ENCODE measurements around the gene TBX3.

Gene TBX3

DNA sequence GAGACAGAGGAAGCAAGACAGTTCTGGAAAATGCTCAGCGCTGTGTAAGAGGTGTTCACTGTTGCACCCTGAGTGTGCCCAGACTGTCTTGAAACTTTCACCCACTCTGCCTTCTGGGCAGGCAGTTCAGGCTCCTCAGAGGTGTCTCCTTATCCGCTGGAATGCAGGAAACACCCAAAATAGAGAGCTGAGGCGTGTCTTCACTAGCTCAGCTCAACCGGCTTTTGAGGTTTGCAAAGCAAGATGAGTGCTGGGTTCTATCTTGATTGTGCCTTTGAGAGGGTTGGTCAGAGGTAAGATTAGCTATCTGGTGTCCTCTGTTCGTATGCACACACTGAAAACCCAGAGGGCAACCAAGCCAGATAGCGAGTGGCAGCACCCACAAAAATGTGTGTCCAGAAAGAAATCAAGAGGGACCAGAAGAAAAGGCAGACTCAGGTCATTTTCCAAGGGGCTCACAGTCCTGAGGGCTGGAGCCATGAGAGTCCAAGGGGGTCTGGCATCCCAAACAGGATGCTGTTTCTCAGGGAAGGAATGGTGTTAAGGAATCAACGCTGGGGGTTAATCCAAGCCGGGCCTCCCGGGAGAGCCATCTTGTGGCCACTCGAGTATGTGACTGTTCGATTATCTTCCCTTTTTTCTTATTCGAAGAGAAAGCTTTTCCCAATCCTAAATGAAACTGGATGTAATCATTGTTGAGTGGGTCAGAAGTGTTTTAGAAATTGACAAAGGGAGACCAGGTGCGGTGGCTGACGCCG, 47.1 kb downstream of the TBX3 start:
- Histone ChIP-seq H3K9me3 (ENCODE audit: control insufficient read depth in 2 of 2, low read length in 2 of 2) (no peaks in the 10 kb centered on the region), H3K36me3 (ENCODE audit: control insufficient read depth in 2 of 2, insufficient read depth in 2 of 2, low read length in 2 of 2) (no peaks in the 10 kb centered on the region), H3K27me3 (ENCODE audit: control insufficient read depth in 2 of 2, insufficient read depth in 2 of 2, low read length in 2 of 2) (no peaks in the 10 kb centered on the region), H3K9ac (ENCODE audit: low read depth in 1 of 2, low read length in 2 of 2) (no peak overlapping the region), H3K4me1 (ENCODE audit: control insufficient read depth in 2 of 2, insufficient read depth in 2 of 2, low read length in 2 of 2) (no peaks in the 10 kb centered on the region), H3K27ac (ENCODE audit: low read depth in 2 of 2, low read length in 2 of 2) (no peak overlapping the region), H3K4me3 (ENCODE audit: low read length in 2 of 2) (no peak overlapping the region)

DNA sequence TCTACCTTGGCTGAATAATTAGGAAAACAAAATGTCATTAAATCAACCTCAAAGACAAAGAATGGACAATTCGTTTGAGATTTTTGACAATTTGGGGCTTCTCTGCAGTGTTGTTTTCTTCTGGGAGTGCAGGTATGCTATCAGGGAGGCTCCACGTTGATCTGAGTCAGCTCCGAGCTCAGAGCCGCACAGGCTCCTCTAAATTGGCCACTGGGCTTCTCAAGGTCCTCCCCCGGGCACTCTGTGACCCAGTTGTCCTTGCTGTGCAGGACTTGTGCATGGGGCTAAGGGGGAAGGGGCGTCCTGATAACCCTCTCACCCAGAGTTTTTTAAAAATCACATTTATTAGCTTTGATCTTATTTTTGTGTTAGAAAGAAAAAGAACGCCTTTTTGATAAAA, 52.7 kb downstream of the TBX3 start:
- Histone ChIP-seq H3K27me3 (ENCODE audit: control insufficient read depth in 2 of 2, insufficient read depth in 2 of 2, low read length in 2 of 2) (no peaks in the 10 kb centered on the region), H3K4me1 (ENCODE audit: control insufficient read depth in 2 of 2, insufficient read depth in 2 of 2, low read length in 2 of 2) (no peaks in the 10 kb centered on the region), H3K4me3 (ENCODE audit: low read length in 2 of 2) (no peak overlapping the region), H3K36me3 (ENCODE audit: control insufficient read depth in 2 of 2, insufficient read depth in 2 of 2, low read length in 2 of 2) (no peaks in the 10 kb centered on the region), H3K27ac (ENCODE audit: low read depth in 2 of 2, low read length in 2 of 2) (no peak overlapping the region), H3K9ac (ENCODE audit: low read depth in 1 of 2, low read length in 2 of 2) (no peak overlapping the region), H3K9me3 (ENCODE audit: control insufficient read depth in 2 of 2, low read length in 2 of 2) (no peaks in the 10 kb centered on the region)

DNA sequence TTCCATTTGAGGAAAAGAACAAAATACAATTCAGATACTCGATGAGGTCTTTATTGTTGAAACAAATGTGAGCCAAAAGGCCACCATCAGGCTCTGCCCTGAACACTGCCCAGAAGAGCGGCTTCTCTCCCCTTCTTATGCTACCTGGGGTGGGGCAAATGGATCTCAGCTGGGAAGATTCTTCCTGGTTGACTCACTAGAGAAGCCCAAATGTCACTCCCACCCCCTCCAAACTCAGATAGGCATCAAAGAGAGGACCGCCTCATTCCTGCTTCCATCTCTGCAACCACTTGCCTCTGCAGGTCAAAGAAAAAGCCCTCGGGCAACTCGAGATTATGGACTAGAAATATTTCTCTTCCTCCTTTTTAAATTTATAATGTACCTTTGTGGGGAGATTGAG, 55.8 kb downstream of the TBX3 start:
- no peak overlapping the region for H3K27ac ChIP-seq (ENCODE audit: low read depth in 2 of 2, low read length in 2 of 2)
- H3K27me3 ChIP-seq (ENCODE audit: control insufficient read depth in 2 of 2, insufficient read depth in 2 of 2, low read length in 2 of 2) = no peaks in the 10 kb centered on the region
- no peak overlapping the region for H3K4me3 ChIP-seq (ENCODE audit: low read length in 2 of 2)
- H3K4me1 ChIP-seq (ENCODE audit: control insufficient read depth in 2 of 2, insufficient read depth in 2 of 2, low read length in 2 of 2) = no peaks in the 10 kb centered on the region
- no peaks in the 10 kb centered on the region for H3K36me3 ChIP-seq (ENCODE audit: control insufficient read depth in 2 of 2, insufficient read depth in 2 of 2, low read length in 2 of 2)
- no peaks in the 10 kb centered on the region for H3K9me3 ChIP-seq (ENCODE audit: control insufficient read depth in 2 of 2, low read length in 2 of 2)
- no peak overlapping the region for H3K9ac ChIP-seq (ENCODE audit: low read depth in 1 of 2, low read length in 2 of 2)

DNA sequence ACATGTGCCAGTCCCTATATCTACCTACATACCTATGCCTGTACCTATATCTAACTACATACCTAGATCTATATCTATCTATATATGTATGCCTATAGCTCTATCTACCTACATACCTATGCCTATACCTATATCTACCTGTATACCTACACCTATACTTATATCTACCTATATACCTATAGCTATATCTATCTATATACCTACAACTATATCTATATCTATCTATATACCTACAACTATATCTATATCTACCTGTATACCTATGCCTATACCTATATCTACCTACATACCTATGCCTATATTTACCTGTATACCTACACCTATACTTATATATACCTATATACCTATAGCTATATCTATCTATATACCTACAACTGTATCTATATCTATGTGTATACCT, 56.6 kb downstream of the TBX3 start:
- Histone ChIP-seq H3K4me1 (ENCODE audit: control insufficient read depth in 2 of 2, insufficient read depth in 2 of 2, low read length in 2 of 2) (no peaks in the 10 kb centered on the region), H3K9me3 (ENCODE audit: control insufficient read depth in 2 of 2, low read length in 2 of 2) (no peaks in the 10 kb centered on the region), H3K9ac (ENCODE audit: low read depth in 1 of 2, low read length in 2 of 2) (no peak overlapping the region), H3K36me3 (ENCODE audit: control insufficient read depth in 2 of 2, insufficient read depth in 2 of 2, low read length in 2 of 2) (no peaks in the 10 kb centered on the region), H3K27ac (ENCODE audit: low read depth in 2 of 2, low read length in 2 of 2) (no peak overlapping the region), H3K27me3 (ENCODE audit: control insufficient read depth in 2 of 2, insufficient read depth in 2 of 2, low read length in 2 of 2) (no peaks in the 10 kb centered on the region), H3K4me3 (ENCODE audit: low read length in 2 of 2) (no peak overlapping the region)

DNA sequence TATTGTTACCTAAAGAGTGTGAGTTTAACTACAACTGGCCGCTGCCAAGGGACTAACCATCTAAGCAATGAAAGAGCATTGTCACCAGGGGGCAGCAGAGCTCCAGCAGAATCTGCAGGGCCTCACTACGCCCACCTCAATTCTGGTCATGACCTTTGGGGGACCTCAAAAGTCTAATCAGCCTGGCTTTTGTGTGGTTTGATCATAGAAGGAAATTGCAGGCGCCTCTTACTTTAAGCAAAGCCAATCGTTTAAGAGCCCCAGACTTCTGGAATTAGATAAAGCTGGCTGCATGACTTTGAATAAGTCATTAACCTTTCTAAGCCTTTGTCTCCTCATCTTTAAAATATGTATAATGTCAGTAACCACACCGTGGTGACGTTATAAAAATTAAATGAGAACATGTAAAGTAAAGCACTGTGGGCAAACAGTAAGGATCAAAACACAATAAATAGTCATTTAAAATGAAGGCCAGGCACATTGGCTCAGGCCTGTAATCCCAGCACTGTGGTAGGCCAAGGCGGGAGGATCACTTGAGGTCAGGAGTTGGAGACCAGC, 58.6 kb downstream of the TBX3 start:
- H3K4me3 ChIP-seq (ENCODE audit: low read length in 2 of 2) = no peak overlapping the region
- H3K27me3 ChIP-seq (ENCODE audit: control insufficient read depth in 2 of 2, insufficient read depth in 2 of 2, low read length in 2 of 2) = no peaks in the 10 kb centered on the region
- H3K36me3 ChIP-seq (ENCODE audit: control insufficient read depth in 2 of 2, insufficient read depth in 2 of 2, low read length in 2 of 2) = no peaks in the 10 kb centered on the region
- no peaks in the 10 kb centered on the region for H3K9me3 ChIP-seq (ENCODE audit: control insufficient read depth in 2 of 2, low read length in 2 of 2)
- H3K4me1 ChIP-seq (ENCODE audit: control insufficient read depth in 2 of 2, insufficient read depth in 2 of 2, low read length in 2 of 2) = no peaks in the 10 kb centered on the region
- H3K9ac ChIP-seq (ENCODE audit: low read depth in 1 of 2, low read length in 2 of 2) = no peak overlapping the region
- no peak overlapping the region for H3K27ac ChIP-seq (ENCODE audit: low read depth in 2 of 2, low read length in 2 of 2)

DNA sequence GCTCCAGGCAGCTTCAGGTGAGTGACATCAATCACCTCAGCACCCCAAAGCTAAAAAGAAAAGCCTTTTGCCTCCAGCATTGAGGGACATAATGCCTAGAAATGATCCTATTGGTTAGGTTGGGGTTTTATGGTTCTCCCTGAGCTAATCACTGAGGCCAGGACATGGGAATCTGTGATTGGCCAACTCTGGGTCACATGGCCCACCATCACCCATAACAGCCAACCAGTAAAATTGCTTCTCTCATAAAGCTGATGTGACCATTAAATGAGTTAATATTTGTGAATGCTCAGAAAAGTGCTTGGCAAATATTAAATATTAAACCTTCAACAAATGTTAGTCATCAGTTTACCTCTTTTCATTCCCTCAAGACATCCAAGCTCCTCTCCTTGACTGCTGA, 60.2 kb downstream of the TBX3 start:
- Histone ChIP-seq H3K27me3 (ENCODE audit: control insufficient read depth in 2 of 2, insufficient read depth in 2 of 2, low read length in 2 of 2) (no peaks in the 10 kb centered on the region), H3K9me3 (ENCODE audit: control insufficient read depth in 2 of 2, low read length in 2 of 2) (no peaks in the 10 kb centered on the region), H3K36me3 (ENCODE audit: control insufficient read depth in 2 of 2, insufficient read depth in 2 of 2, low read length in 2 of 2) (no peaks in the 10 kb centered on the region), H3K4me1 (ENCODE audit: control insufficient read depth in 2 of 2, insufficient read depth in 2 of 2, low read length in 2 of 2) (no peaks in the 10 kb centered on the region), H3K27ac (ENCODE audit: low read depth in 2 of 2, low read length in 2 of 2) (no peak overlapping the region), H3K4me3 (ENCODE audit: low read length in 2 of 2) (no peak overlapping the region), H3K9ac (ENCODE audit: low read depth in 1 of 2, low read length in 2 of 2) (no peak overlapping the region)

Measured in mucosa of rectum (tissue), 2 donors.